GM21390 (cell line): ENCODE measurements around the gene CCDC33.
"Not testable (repeated sequence)": the region's sequence is repeated elsewhere in the genome, so short reads cannot be mapped to it uniquely, and the experiment has no call there.

Experiments
- ATAC-seq: cut with Tn5 transposase; IDR thresholded peaks from one replicate; pipeline ENCODE4 v1.9.1; 2021; ENCODE audit not compliant: unreplicated experiment

Gene CCDC33

DNA sequence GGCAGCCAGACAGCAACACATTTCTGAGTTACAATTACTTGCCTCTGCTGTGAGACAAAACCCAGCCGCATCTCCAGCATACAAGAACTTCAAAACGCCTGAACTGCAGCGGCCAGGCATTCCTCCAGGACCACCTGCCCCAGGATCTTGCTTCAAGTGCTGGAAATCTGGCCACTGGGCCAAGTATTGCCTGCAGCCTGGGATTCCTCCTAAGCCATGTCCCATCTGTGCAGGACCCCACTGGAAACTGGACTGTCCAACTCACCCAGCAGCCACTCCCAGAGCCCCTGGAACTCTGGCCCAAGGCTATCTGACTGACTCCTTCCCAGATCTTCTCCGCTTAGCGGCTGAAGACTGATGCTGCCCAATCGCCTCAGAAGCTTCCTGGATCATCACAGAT, 119.9 kb downstream of the CCDC33 start:
- ATAC-seq, result not testable (repeated sequence)

GRCh38 chr15:74357514-74357913, 121.4 kb downstream of the CCDC33 start:
- ATAC-seq, result not testable (repeated sequence)

DNA sequence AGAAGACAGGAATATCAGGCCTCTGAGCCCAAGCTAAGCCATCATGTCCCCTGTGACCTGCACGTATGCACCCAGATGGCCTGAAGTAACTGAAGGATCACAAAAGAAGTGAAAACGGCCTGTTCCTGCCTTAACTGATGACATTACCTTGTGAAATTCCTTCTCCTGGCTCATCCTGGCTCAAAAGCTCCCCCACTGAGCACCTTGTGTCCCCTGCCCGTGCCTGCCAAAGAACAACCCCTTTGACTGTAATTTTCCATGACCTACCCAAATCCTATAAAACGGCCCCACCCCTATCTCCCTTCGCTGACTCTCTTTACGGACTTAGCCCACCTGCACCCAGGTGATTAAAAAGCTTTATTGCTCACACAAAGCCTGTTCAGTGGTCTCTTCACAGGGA, 123.2 kb downstream of the CCDC33 start:
- ATAC-seq, result not testable (repeated sequence)

DNA sequence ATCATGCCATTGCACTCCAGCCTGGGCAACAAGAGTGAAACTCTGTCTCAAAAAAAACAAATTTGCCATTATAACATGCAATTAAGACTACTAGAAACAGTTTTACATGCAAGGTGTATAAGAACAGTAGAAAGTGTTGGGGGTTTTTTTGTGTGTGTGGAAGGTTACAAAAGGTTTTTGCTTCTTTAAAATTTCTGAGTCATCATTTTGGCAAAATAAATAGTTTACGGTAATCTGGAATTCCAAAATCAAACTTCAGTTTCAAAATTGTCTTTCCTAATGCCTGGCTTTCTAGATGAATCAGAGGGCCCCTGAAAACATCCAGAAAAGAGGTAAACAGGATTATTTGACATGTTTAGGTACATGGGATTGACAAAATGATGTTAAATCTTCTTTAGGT, 124.7 kb downstream of the CCDC33 start:
- ATAC-seq, result not testable (repeated sequence)

- no peak for ATAC-seq
Measured at GRCh38 chr15:74362482-74362881, 126.4 kb downstream of the CCDC33 start.

- ATAC-seq, result no peak
Measured at GRCh38 chr15:74364936-74365597, 128.9 kb downstream of the CCDC33 start.

DNA sequence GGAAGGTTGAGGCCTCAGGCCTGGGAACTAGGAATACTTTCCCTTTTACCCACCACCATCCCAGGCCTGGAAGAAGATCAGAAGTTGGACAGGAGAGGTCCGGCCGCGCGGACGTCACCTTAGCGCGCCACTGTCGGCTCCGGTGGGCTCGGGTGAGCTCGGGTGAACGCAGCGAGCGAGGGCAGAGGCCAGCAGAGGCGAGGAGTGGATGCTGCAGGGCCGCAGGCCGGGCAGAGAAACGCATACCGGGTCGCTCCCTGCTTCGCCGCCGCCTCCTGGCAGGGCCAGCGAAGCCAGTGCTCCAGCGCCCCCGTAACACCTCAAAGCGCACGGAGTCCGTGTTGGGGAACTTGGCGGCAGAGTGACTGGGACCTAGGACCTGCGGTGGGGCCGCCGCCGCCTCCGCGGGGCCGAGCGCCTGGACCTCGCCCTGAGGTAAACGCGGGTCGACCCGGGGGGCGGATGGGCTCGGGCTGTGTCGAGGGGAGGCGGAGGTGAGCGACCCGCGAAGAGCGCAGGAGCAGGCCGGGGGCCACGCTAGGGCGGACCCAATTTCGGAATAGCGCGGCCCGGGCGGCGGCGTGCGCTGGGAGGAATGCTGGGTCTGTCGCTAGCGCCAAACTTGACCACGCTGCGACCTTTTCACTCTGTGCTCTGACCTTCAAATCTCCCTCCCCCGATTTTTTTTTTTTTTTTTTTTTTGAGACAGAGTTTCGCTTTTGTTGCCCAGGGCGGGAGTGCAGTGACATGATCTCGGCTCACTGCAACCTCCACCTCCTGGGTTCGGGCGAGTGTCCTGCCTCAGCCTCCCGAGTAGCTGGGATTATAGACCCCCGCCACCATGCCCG, 129.7 kb downstream of the CCDC33 start:
- no peak for ATAC-seq

DNA sequence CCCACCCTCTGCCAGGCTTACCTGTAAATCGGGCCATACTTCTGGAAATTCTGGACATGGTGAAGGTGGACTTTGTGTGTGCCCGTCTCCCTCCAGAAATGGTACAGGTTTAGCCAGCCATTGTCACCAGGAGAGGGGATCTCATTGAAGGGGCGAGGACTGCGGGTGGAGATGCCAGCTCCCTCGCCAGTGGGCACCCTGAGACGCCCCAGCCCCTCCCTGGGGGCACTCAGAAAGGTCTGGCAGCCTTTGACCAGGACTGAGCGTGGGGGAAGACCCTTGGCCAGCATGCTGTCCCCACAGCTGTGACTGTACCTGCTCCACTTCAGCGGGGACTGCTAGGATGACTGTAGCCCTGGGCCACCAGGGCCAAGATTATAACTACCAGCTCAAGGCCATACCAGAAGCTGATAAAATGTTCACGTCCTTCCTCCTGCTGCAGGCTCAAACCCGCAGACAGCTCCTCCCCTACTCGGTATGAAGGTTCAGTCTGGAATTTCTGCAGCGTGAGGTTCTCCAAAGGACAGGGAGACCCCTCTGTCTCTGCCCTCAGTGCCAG, 131.2 kb downstream of the CCDC33 start, which contains the start of gene CYP11A1:
Gene CYP11A1, minus strand, starts transcription at position 351 of the 559 bp plus-strand sequence. Its CDS starts 61 bp downstream, at position 290.
- ATAC-seq, result no peak

GRCh38 chr15:74368121-74368520, 132.0 kb downstream of the CCDC33 start:
- no peak for ATAC-seq

GRCh38 chr15:74369084-74369745, 133.1 kb downstream of the CCDC33 start:
- ATAC-seq, result no peak

GRCh38 chr15:74369756-74370155, 133.6 kb downstream of the CCDC33 start:
- ATAC-seq, result no peak

GRCh38 chr15:74370471-74370870, 134.3 kb downstream of the CCDC33 start:
- ATAC-seq, result no peak

DNA sequence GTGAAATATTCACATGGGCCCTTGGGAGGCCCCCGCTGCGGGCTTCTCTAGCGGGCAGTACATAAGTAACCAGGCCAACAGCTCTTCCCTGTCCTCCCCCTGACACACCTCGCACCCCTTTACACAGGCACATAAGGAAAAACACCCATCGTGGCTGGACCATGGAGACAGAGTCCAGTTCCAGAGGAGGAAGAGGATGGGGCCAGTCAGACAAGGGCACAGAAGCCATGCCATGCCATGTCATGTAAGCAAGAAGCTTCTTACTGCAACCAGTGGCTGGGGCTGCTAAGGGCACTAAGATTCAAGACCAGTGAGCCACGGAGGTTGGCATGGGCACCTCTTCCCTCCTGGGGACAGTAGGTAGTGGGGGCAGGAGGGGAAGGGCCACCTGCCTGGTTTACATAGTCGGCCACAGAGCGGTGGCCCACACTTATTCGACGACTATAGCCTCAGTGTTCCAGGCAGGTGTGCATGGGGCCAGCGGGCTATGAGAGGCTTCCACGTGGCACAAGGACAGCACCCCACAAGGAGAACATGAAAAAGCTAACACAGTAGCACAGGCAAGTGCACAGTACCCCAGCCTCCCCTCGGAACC, 137.0 kb downstream of the CCDC33 start:
- no peak for ATAC-seq

DNA sequence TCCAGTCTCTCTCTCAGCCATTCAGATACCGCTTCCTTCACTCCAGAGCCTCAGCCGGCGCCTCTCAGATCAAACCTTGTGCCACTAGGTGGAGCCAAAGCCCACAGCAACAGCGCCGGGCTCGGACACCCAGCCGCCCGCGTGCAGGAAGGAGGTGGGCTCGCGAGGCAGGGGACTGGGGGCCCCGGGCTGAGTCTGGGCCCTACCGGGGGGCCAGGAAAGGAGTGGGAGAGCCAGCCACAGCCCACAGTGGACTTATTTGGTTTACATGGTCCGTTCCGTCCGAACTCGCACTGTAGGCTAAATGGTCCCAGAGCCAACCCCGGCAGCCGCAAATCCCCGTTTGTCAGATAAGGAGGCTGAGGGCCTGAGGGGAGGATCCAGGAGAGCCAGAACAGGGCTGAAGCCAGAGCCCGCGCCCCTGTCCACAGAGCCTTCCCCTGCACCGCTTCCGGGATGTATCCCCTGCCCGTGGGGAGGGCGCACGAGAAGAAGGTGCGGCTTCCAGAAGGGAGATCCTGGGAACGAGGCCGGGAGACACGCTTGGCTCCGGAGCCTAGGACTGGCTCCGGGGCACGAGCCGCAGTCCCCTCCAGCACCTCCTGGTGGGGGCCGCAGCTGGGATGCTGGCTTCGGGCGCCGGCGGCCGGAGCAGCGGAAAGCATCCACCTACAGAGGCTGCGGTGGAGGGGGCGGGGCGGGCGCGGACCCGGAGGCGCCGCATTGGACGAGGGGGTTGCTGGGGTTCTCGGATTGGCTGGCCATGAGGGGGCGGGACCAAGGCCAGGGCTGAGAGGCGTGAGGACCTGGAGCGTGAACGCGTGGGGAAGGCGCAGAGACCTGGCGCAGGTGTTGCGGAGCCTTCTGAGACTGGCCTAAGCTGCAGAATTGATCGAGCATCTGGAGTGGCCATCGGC, 137.9 kb downstream of the CCDC33 start:
- peak; percentile 62 for ATAC-seq

DNA sequence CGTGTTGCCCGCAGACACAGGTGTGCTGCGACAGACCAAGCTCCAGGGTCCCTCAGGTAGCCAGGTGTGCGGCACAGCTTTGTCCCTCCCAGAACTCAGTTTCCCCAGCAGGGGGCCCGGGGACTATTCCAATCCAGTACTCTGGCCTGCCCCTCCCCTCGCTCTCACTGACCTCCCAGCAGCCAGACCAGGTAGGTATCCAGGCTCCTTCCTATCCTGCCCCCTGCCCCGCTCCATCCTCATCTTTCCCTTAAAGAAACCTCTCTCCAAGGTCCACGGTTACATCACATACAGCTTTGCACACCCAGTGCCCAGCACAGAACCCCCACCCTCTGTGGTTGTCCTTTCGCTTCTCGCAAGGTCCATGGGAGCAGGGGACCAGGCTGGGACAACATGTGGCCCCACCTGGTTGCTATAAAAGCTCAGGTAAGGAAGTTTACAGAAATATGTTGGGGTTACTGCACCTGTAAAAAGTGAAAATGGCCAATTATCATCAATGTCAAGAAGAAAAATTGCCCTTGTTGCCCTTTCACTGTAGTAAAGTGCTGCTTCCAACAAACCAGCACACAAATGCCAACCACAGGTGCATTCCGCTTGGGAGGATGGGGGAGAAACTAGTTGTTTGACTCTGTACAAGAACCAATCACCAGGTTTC, 138.6 kb downstream of the CCDC33 start:
- ATAC-seq, result no peak

DNA sequence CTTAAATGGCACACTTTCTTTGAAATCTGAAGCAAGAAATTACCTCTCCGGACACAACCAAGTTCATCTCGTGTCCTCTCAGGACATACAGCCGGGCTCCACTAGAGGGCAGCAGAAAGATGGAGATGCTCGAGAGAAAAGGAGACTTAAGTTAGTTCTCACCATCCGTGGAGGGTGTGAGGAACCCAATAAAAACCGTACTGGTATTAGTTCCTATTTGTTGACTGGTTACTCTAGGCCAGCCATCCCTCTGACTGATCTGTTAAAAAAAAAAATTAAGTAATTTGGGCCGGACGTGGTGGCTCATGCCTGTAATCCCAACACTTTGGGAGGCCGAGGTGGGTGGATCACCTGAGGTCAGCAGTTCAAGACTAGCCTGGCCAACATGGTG, 139.2 kb downstream of the CCDC33 start:
- no peak for ATAC-seq

- no peak for ATAC-seq
Measured at GRCh38 chr15:74376226-74376625, 140.1 kb downstream of the CCDC33 start.

DNA sequence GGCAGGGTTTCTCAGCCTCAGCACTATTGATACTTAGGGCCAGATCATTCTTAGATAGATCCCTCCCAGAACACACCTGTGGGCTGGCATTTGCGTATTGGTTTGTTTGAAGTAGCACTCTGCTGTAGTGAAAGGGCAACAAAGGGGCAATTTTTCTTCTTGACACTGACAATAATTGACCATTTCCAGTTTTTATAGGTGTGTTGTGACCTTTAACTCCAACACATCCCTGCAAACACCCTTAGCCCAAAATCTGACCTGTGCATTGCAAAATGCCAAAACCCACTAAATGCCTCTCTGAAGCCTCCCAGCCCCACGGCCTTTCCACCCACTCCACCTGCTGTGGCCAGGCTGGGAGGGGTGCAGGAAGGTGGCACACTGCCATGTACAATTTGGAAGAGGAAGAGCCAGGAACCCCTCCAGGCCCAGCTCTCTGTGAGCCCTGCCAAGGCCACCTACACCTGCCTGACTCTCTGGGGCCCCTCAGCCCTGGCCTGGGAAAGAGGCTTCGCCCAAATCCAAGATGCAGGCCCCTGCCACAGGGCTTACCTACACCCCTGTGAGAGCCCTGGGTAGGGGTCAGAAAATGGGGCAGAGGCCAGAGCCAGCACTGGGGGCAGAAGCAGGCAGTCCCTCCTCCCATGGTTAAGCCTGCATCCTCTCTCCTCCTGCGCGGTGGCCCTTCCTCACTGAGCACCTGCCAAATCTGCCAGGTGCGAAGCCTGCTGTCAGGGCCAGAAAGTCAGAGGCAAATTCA, 140.9 kb downstream of the CCDC33 start:
- no peak for ATAC-seq
